Chondrocyte (in vitro differentiated cells): ENCODE measurements around the gene TAL1. TPM values are rescaled to one million over a fixed set of nuclear protein-coding genes. Genes with fewer than 3 reads are reported as not detected.

Experiments
- DNase-seq: peaks from one replicate; pipeline ENCODE4 v3.0.0; 2021; ENCODE audit warnings: mixed read lengths, low spot score
- H3K27ac Mint-ChIP-seq: one replicate; pipeline ENCODE4 v1.8.0; 2021; ENCODE audit warnings: mild to moderate bottlenecking, moderate library complexity, mixed read lengths; ENCODE audit not compliant: unreplicated experiment
- H3K27me3 Mint-ChIP-seq: 2 replicates; pipeline ENCODE4 v1.8.0; 2021; ENCODE audit warnings: low read depth, mixed read lengths
- H3K36me3 Mint-ChIP-seq: 2 replicates; pipeline ENCODE4 v1.8.0; 2021; ENCODE audit warnings: low read depth, mixed read lengths
- H3K4me1 Mint-ChIP-seq: 2 replicates; pipeline ENCODE4 v1.8.0; 2021; ENCODE audit warnings: low read depth, mild to moderate bottlenecking, mixed read lengths
- H3K4me3 Mint-ChIP-seq: one replicate; pipeline ENCODE4 v1.8.0; 2021; ENCODE audit warnings: mild to moderate bottlenecking, moderate library complexity, mixed read lengths; ENCODE audit not compliant: unreplicated experiment
- H3K9me3 Mint-ChIP-seq: 2 replicates; pipeline ENCODE4 v1.8.0; 2021; ENCODE audit warnings: low read depth, mixed read lengths
- CTCF ChIP-seq: fragments of 200-600 bp; sonication (generic); IDR thresholded peaks from 2 replicates; pipeline ENCODE4 v1.5.0; 2021; ENCODE audit warnings: antibody characterized with exemption, mild to moderate bottlenecking, moderate library complexity
- total RNA-seq: library from RNA; stranded (reverse); gene quantifications from 3 replicates; pipeline ENCODE4 v1.2.1, GENCODE V29; 2021

The TAL1 gene
- total RNA-seq, 1 donor from 2014 or later = 0.10 TPM

- Mint-ChIP-seq H3K4me3 (no peak overlapping the region), H3K4me1 (peaks cover 6% of the 10 kb centered on the region), H3K9me3 (no peaks in the 10 kb centered on the region), H3K27ac (no peak overlapping the region), H3K36me3 (no peaks in the 10 kb centered on the region), H3K27me3 (peaks cover 28% of the 10 kb centered on the region)
- no peak for DNase-seq
- no peak for TF ChIP-seq CTCF
These were observed 9.5 kb downstream of the TAL1 start for GRCh38 chr1:47222476-47222875.

- Mint-ChIP-seq H3K27ac (no peak overlapping the region), H3K27me3 (peaks cover 11% of the 10 kb centered on the region)
These were observed 12.3 kb downstream of the TAL1 start for GRCh38 chr1:47219590-47220220.

GRCh38 chr1:47219001-47219400 is 13.0 kb downstream of the TAL1 start:
- Mint-ChIP-seq H3K9me3 (no peaks in the 10 kb centered on the region), H3K27me3 (peaks cover 11% of the 10 kb centered on the region), H3K36me3 (no peaks in the 10 kb centered on the region)

More at GRCh38 chr1:47219590-47220220, 12.3 kb downstream of the TAL1 start:
- TF ChIP-seq CTCF = no peak
- no peak overlapping the region for H3K4me3 Mint-ChIP-seq
- H3K9me3 Mint-ChIP-seq = no peaks in the 10 kb centered on the region
- DNase-seq = no peak
- no peaks in the 10 kb centered on the region for H3K36me3 Mint-ChIP-seq
- no peaks in the 10 kb centered on the region for H3K4me1 Mint-ChIP-seq

GRCh38 chr1:47216278-47217059 is 15.6 kb downstream of the TAL1 start:
- no peak for DNase-seq
- H3K36me3 Mint-ChIP-seq = no peaks in the 10 kb centered on the region
- peaks cover 13% of the 10 kb centered on the region for H3K27me3 Mint-ChIP-seq
- no peak overlapping the region for H3K4me3 Mint-ChIP-seq
- no peak overlapping the region for H3K27ac Mint-ChIP-seq
- TF ChIP-seq CTCF = no peak
- H3K4me1 Mint-ChIP-seq = no peaks in the 10 kb centered on the region
- H3K9me3 Mint-ChIP-seq = no peaks in the 10 kb centered on the region

More at GRCh38 chr1:47219001-47219400, 13.0 kb downstream of the TAL1 start:
- Mint-ChIP-seq H3K27ac (no peak overlapping the region), H3K4me3 (no peak overlapping the region), H3K4me1 (no peaks in the 10 kb centered on the region)
- TF ChIP-seq CTCF = no peak
- no peak for DNase-seq

- H3K27me3 Mint-ChIP-seq = peaks cover 10% of the 10 kb centered on the region
- H3K4me3 Mint-ChIP-seq = no peak overlapping the region
- H3K4me1 Mint-ChIP-seq = no peaks in the 10 kb centered on the region
- H3K9me3 Mint-ChIP-seq = no peaks in the 10 kb centered on the region
- no peaks in the 10 kb centered on the region for H3K36me3 Mint-ChIP-seq
- H3K27ac Mint-ChIP-seq = no peak overlapping the region
- TF ChIP-seq CTCF = no peak
- no peak for DNase-seq
These were observed 16.3 kb downstream of the TAL1 start for GRCh38 chr1:47215713-47216112.
